Immature natural killer cell (primary cell): ENCODE measurements around the gene PROS1. TPM values are rescaled to one million over a fixed set of nuclear protein-coding genes. Genes with fewer than 3 reads are reported as not detected.
A peak's percentile ranks its signal among the peaks of the same experiment; 100 is the strongest.
"Not testable (repeated sequence)": the region's sequence is repeated elsewhere in the genome, so short reads cannot be mapped to it uniquely, and the experiment has no call there.

Experiments used
- DNase-seq, 3 donors: peaks; one replicate each; pipeline ENCODE4 v3.0.0; 2022; ENCODE audit warnings: mixed read lengths in 1 of 3
- H3K27ac Mint-ChIP-seq, 6 donors: one replicate each; pipeline ENCODE4 v1.8.0; 2020; ENCODE audit warnings: mixed read lengths in 6 of 6, mild to moderate bottlenecking in 5 of 6, inconsistent platforms in 4 of 6, moderate library complexity in 3 of 6
- H3K27me3 Mint-ChIP-seq, 3 donors: one replicate each; pipeline ENCODE4 v1.8.0; 2020 to 2021; ENCODE audit warnings: low read depth in 3 of 3, mild to moderate bottlenecking in 3 of 3, mixed read lengths in 3 of 3, moderate library complexity in 3 of 3, inconsistent platforms in 1 of 3
- H3K36me3 Mint-ChIP-seq, 3 donors: one replicate each; pipeline ENCODE4 v1.8.0; 2020; ENCODE audit warnings: mixed read lengths in 3 of 3, inconsistent platforms in 2 of 3, mild to moderate bottlenecking in 2 of 3
- H3K4me1 Mint-ChIP-seq, 2 donors: one replicate each; pipeline ENCODE4 v1.8.0; 2020; ENCODE audit warnings: inconsistent platforms in 2 of 2, mild to moderate bottlenecking in 2 of 2, mixed read lengths in 2 of 2, moderate library complexity in 1 of 2
- H3K4me3 Mint-ChIP-seq, 5 donors: one replicate each; pipeline ENCODE4 v1.8.0; 2020; ENCODE audit warnings: mild to moderate bottlenecking in 5 of 5, mixed read lengths in 5 of 5, inconsistent platforms in 3 of 5, moderate library complexity in 3 of 5
- H3K9me3 Mint-ChIP-seq, 6 donors: one replicate each; pipeline ENCODE4 v1.8.0; 2020; ENCODE audit warnings: mild to moderate bottlenecking in 6 of 6, mixed read lengths in 6 of 6, inconsistent platforms in 4 of 6, moderate library complexity in 3 of 6
- polyA plus RNA-seq, 3 donors: library from polyadenylated mRNA; unstranded; fragments of 300-500 nt; fragmentation: Illumina TruSeq; gene quantifications; one replicate each; pipeline ENCODE4 v1.2.3, GENCODE V29; 2021

Gene PROS1
- polyA plus RNA-seq, 3 donors from 2014 or later = 0.93 TPM; not detected in 2

DNA sequence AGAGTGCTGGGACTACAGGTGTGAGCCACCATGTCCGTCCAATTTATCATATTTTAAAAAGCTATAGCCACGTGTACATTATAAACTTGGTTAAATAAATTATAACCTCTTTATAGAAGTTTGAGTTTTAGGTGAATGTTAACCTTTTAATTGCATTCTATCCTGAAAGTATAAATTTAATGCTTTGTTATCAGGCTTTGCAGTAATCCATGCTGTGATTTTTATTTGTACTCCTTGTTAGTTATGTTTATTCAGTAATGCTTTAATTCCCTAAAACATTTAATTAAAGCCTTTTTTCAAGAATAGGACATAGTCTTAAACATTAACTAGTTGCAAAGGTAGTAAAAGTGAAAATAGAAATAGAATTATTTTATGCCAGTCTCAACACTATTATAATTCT, 17.9 kb upstream of the PROS1 start:
- Mint-ChIP-seq H3K36me3 (no peaks in the 10 kb centered on the region), H3K4me1 (peaks cover 2 to 6% of the 10 kb centered on the region in 2 donors), H3K4me3 (no peak overlapping the region), H3K27ac (no peak overlapping the region), H3K27me3 (no peaks in the 10 kb centered on the region), H3K9me3 (no peaks in the 10 kb centered on the region)
- DNase-seq = no peak

DNA sequence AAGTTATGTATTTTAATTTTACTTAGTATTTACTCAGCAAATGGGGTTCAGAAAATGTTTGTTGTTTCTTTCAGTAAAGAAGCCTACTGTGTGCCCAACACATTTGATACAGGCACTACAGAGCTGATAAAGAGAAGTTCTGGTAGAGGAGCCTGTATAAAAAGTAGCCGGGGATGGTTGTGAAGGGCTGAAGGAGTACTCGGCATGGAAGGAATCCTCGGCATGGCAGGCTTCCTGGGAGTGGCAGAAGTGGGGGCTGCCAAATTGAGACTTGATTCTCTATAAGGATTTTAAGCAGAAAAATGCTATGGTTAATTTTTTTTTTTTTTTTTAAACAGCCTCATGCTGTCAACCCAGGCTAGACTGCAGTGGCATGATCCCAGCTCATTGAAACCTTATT, 15.5 kb upstream of the PROS1 start:
- H3K4me1 Mint-ChIP-seq = peaks cover 2 to 4% of the 10 kb centered on the region in 2 donors
- no peaks in the 10 kb centered on the region for H3K9me3 Mint-ChIP-seq
- H3K27me3 Mint-ChIP-seq = no peaks in the 10 kb centered on the region
- H3K27ac Mint-ChIP-seq = no peak overlapping the region
- DNase-seq = no peak
- no peak overlapping the region for H3K4me3 Mint-ChIP-seq
- no peaks in the 10 kb centered on the region for H3K36me3 Mint-ChIP-seq

DNA sequence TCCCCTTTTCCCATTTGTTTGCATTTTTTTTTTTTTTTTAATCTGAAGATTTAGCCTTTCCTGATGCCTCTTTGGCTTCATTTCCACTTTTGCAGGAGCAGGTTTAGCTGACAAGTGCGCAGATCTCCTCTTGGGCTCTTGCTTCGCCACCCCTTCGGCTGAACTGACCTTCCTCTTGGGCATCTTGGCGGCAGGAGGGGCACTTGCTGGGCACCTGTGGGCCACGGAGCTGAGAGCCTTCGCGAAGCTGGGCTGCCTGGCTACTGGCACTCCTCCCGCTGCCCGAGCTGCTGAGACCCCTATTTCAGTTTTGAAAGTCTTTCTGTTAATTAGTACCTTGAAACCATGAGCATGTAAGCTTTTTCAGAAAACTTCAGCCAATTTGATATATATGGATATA, 15.1 kb upstream of the PROS1 start:
- Mint-ChIP-seq H3K27ac (no peak overlapping the region), H3K9me3 (no peaks in the 10 kb centered on the region), H3K4me1 (no peaks in the 10 kb centered on the region), H3K4me3 (no peak overlapping the region), H3K27me3 (no peaks in the 10 kb centered on the region), H3K36me3 (no peaks in the 10 kb centered on the region)
- DNase-seq = no peak

DNA sequence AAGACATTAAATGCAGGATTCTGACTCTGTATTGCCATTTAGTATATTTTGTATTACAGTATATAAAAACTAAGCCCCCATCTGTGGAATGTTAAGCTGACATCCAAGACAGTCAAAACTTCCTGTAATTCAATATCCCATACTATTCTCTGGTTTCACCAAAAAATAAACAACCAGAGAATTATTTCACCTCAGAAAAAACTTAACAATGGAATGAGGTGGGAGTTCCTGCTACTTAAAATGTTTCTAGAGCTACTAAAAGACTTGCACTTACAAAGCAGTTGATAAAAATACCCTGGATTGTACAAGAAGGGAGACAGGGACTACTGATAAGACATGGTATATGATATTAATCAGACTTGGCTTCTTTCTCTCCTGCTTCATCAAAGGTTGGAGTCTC, 14.6 kb upstream of the PROS1 start:
- H3K4me1 Mint-ChIP-seq = no peaks in the 10 kb centered on the region
- H3K36me3 Mint-ChIP-seq = no peaks in the 10 kb centered on the region
- H3K27ac Mint-ChIP-seq = no peak overlapping the region
- no peaks in the 10 kb centered on the region for H3K27me3 Mint-ChIP-seq
- H3K4me3 Mint-ChIP-seq = no peak overlapping the region
- no peaks in the 10 kb centered on the region for H3K9me3 Mint-ChIP-seq
- no peak for DNase-seq

DNA sequence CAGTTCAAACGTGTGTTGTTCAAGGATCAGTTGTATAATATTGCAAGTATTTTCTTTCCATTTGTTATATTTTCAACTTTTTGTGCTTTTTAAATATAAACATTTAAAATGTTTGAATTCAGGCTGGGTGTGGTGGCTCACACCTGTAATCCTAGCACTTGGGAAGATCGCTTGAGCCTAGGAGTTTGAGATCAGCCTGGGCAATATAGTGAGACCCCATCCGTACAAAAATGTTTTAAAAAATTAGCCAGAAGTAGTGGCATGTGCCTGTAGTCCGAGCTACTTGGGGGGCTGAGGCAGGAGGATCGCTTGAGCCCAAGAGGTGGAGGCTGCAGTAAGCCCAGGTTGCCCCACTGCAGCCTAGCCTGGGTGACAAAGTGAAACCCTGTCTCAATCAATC, 10.9 kb upstream of the PROS1 start:
- no peak overlapping the region for H3K27ac Mint-ChIP-seq
- H3K4me3 Mint-ChIP-seq = no peak overlapping the region
- peaks cover 0 to 3% (median 2%) of the 10 kb centered on the region in 3 donors for H3K27me3 Mint-ChIP-seq
- no peaks in the 10 kb centered on the region for H3K36me3 Mint-ChIP-seq
- no peak for DNase-seq
- no peaks in the 10 kb centered on the region for H3K9me3 Mint-ChIP-seq
- peaks cover 13 to 25% of the 10 kb centered on the region in 2 donors for H3K4me1 Mint-ChIP-seq

DNA sequence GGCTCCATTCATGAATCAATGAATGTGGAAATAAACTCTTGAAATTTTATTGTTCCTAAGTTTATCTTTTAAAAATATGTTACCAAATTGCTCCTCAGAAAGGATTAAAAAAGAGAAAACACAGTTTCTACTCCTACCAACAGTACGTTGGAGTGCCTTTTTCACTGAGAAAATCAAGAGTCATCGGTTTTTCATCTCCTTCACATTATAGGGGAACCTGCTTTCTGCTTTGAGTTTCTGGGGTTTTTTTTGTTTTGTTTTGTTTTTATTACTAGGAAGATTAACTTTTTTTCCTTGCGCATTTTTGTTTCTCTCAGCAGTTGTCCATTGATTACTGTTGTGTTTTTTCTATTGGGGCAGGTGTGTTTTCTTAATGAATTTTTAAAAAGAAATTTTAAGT, 9.7 kb upstream of the PROS1 start:
- no peak for DNase-seq
- Mint-ChIP-seq H3K4me3 (no peak overlapping the region), H3K4me1 (peaks cover 17 to 30% of the 10 kb centered on the region in 2 donors), H3K9me3 (no peaks in the 10 kb centered on the region), H3K27me3 (peaks cover 0 to 5% (median 2%) of the 10 kb centered on the region in 3 donors), H3K27ac (no peak overlapping the region), H3K36me3 (no peaks in the 10 kb centered on the region)

DNA sequence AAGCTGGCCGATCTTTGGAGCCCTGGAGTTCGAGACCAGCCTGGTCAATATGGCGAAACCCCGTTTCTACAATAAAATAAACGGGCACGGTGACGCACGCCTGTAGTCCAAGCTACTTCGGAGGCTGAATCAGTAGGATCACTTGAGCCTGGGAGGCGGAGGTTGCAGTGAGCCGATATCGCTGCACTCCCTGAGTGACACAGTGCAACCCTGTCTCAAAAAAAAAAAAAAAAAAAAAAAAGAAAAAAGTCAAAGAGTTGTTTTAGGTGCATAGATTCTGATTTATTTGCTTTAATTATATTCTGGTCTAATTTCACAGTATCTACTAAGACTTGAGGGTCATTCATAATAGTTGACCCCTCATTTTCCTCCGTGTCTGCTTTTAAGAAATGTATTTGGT, 8.0 kb upstream of the PROS1 start:
- Mint-ChIP-seq H3K4me3 (peak overlapping the region; percentile 36 to 94 (median 91)), H3K4me1 (peaks cover 17 to 30% of the 10 kb centered on the region in 2 donors), H3K27me3 (peaks cover 0 to 5% (median 2%) of the 10 kb centered on the region in 3 donors), H3K27ac (peak overlapping the region in 4 of 6 donors; percentile 13 to 87 (median 54)), H3K36me3 (no peaks in the 10 kb centered on the region), H3K9me3 (no peaks in the 10 kb centered on the region)
- no peak for DNase-seq

DNA sequence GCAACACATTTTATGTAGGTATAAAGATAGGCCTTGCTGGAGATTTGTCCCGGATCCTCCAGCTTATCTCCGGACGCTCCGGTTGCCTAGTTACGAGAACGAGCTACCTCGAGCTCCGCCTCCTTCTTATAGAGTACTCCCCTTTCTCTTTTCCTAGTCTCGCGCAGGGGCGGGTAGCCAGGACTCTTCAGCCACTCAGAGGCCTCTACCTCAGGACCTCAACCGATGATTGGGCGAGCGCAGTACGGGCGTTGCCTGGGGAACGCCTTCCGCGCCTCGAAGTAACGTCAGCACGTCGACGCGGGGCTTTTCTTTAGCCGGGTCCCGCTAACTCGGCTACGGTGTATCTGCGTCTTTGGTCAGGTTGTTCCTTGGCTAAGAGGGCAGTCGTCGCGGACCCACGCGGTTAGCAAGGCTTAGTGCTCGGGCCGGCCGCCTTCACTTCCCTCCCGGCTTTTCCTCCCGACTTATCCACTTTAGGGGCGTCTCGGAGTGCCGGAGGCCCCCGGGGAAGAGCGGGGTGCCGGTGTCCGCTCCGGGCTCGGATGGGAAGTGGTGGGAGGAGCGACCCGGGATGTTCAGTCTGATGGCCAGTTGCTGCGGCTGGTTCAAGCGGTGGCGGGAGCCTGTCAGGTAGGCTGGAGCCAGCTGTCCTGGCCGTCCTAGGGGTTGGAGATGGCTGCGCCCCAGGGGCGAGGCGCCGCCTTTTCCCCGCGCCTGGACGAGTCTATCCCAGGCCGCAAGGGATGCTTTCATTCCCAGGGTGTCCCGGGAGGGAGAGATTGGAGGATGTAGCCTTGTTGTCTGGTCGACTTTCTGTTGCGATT, 6.4 kb upstream of the PROS1 start, which contains the start of gene ARL13B:
Gene ARL13B (plus strand): TSS at position 306 of the 827 bp plus-strand sequence. CDS start 269 bp downstream, at position 575.
- DNase-seq = peak; percentile 91 to 93 (median 93)
- peaks cover 17 to 30% of the 10 kb centered on the region in 2 donors for H3K4me1 Mint-ChIP-seq
- H3K27me3 Mint-ChIP-seq = peaks cover 0 to 8% (median 6%) of the 10 kb centered on the region in 3 donors
- H3K36me3 Mint-ChIP-seq = no peaks in the 10 kb centered on the region
- H3K4me3 Mint-ChIP-seq = peak within 1 kb of the TSS; percentile 87 to 94 (median 91)
- H3K27ac Mint-ChIP-seq = peak within 1 kb of the TSS; percentile 87 to 95 (median 88)
- no peaks in the 10 kb centered on the region for H3K9me3 Mint-ChIP-seq

DNA sequence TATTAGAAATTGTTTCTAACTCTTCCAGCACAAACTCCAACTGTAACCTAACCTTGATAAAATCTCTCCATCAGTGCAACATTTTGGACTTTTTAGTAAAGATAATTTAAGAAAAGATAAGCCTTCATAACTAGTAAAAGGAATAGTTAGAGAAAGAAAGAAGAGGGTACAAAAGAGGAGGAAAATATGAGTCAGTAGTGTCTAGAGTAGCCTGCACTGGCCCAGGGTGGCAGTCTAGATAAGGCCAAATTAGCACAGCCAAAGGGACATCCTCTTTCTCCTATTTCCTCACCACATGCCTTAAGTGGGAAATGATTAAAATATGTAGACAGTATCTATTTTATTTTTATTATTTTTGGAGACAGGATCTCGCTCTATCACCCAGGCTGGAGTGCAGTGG, 3.7 kb downstream of the PROS1 start:
- Mint-ChIP-seq H3K4me3 (no peak overlapping the region), H3K9me3 (no peaks in the 10 kb centered on the region), H3K4me1 (peaks cover 9 to 10% of the 10 kb centered on the region in 2 donors), H3K36me3 (no peaks in the 10 kb centered on the region), H3K27ac (no peak overlapping the region), H3K27me3 (peaks cover 6 to 13% (median 13%) of the 10 kb centered on the region in 3 donors)
- no peak for DNase-seq

DNA sequence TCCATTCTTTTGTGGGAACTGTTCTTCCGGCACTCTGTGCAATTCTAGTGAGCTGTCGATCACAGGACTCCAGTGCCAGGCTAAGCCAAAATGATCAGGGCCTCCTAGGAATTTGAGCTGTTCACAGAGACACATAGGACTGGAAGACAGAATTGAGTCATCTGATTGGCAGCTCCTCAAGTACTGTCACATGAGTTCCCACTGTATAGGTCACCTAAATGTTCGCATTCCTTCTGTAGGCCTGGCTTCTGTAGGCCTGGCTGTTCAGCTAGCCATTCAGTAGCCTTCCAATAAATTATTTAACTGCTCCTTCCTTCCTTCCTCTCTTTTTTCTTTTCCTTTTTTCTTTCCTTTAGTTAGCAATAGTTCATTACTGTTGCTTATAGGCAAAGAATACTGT, 4.3 kb downstream of the PROS1 start:
- no peaks in the 10 kb centered on the region for H3K9me3 Mint-ChIP-seq
- no peak for DNase-seq
- H3K4me1 Mint-ChIP-seq = peaks cover 9 to 10% of the 10 kb centered on the region in 2 donors
- H3K36me3 Mint-ChIP-seq = no peaks in the 10 kb centered on the region
- no peak overlapping the region for H3K4me3 Mint-ChIP-seq
- peaks cover 6 to 13% (median 13%) of the 10 kb centered on the region in 3 donors for H3K27me3 Mint-ChIP-seq
- H3K27ac Mint-ChIP-seq = no peak overlapping the region

DNA sequence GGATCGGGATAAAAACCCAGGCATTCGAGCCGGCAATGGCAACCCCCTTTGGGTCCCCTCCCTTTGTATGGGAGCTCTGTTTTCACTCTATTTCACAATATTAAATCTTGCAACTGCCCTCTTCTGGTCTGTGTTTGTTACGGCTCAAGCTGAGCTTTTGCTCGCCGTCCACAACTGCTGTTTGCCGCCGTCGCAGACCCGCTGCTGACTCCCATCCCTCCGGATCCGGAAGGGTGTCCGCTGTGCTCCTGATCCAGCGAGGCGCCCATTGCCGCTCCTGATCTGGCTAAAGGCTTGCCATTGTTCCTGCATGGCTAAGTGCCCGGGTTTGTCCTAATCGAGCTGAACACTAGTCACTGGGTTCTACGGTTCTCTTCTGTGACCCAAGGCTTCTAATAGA, 8.6 kb downstream of the PROS1 start:
- not testable (repeated sequence) for H3K27ac Mint-ChIP-seq, H3K36me3 Mint-ChIP-seq, H3K4me1 Mint-ChIP-seq, H3K4me3 Mint-ChIP-seq, DNase-seq, H3K9me3 Mint-ChIP-seq
- peaks cover 0 to 13% (median 3%) of the 10 kb centered on the region in 3 donors for H3K27me3 Mint-ChIP-seq

DNA sequence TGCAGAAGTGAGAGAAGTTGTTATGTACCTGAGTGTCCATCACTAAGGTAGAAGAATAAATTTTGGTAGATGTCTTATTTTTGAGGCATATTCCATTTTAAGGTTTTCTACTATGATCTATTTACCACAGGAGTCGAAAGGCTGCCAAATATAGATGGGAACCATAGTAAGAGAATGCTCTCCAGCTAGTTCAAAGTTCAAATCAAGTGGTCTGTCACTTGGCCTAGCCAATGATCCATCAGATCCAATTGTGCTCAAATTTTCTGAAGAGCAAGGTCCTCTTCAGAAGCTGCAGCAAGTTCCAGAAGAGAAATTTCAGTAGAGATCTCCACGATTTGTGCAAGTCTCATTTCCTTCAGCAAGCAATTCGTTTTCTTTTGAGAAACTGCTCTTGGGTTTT, 10.9 kb downstream of the PROS1 start:
- H3K4me3 Mint-ChIP-seq = no peak overlapping the region
- no peak for DNase-seq
- H3K27me3 Mint-ChIP-seq = peaks cover 0 to 7% (median 0%) of the 10 kb centered on the region in 3 donors
- H3K36me3 Mint-ChIP-seq = no peaks in the 10 kb centered on the region
- H3K9me3 Mint-ChIP-seq = peaks cover 0 to 1% (median 0%) of the 10 kb centered on the region in 6 donors
- H3K27ac Mint-ChIP-seq = no peak overlapping the region
- H3K4me1 Mint-ChIP-seq = no peaks in the 10 kb centered on the region

DNA sequence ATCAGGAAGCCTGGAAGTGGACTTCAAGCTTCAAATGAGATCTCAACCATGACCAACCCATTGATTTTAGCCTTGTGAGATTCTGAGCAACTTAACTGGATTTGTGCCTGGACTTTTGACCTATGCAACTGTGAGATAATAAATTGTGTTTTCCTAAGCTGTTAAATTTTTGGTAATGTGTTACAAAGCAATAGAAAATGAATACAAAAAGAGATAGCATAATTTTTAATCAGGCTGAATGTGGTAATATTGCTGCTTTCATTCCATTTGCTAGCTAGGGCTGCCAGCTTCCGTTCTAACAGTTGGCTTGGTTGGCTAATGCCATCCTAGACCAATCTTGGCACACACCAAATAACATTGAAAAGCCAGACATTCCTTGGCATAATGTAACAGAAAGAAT, 12.2 kb downstream of the PROS1 start:
- peaks cover 0 to 8% (median 0%) of the 10 kb centered on the region in 3 donors for H3K27me3 Mint-ChIP-seq
- no peaks in the 10 kb centered on the region for H3K4me1 Mint-ChIP-seq
- H3K9me3 Mint-ChIP-seq = peaks cover 0 to 1% (median 0%) of the 10 kb centered on the region in 6 donors
- no peak overlapping the region for H3K27ac Mint-ChIP-seq
- no peak overlapping the region for H3K4me3 Mint-ChIP-seq
- H3K36me3 Mint-ChIP-seq = no peaks in the 10 kb centered on the region
- no peak for DNase-seq

DNA sequence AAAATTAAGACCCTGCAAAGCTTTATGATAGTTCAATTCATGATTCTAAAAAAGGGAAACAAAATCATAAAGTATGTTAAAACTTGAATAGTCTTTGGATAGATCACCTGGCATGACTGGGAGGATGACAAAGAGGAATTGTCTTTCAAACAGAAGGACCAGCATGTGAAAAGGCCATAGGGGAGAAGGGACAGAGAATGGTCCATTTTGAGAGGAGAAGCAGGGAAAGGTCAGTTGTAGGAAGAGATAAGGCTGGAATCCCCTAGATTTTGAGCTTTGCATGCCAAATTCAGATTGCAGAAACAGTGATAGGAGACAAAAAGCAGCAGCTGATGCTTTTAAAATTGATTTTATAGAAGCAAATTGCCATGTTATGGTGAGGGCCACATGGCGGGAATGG, 12.7 kb downstream of the PROS1 start:
- Mint-ChIP-seq H3K4me1 (no peaks in the 10 kb centered on the region), H3K9me3 (peaks cover 0 to 1% (median 0%) of the 10 kb centered on the region in 6 donors), H3K36me3 (no peaks in the 10 kb centered on the region), H3K27me3 (peaks cover 0 to 8% (median 0%) of the 10 kb centered on the region in 3 donors), H3K4me3 (no peak overlapping the region), H3K27ac (no peak overlapping the region)
- DNase-seq = no peak
